ENCODE measurements around the gene STPG4.
"Not testable (repeated sequence)": the region's sequence is repeated elsewhere in the genome, so short reads cannot be mapped to it uniquely, and the experiment has no call there.

Gene STPG4

GRCh38 chr2:47126783-47127182 is 28.3 kb downstream of the STPG4 start:
- no peak for DNase-seq (ENCODE audit: low read depth)

- DNase-seq (ENCODE audit: low read depth), result not testable (repeated sequence)
Observed at GRCh38 chr2:47124740-47125139, 30.4 kb downstream of the STPG4 start.

- not testable (repeated sequence) for DNase-seq (ENCODE audit: low read depth)
Observed at GRCh38 chr2:47120424-47120823, 34.7 kb downstream of the STPG4 start.

- no peak for DNase-seq (ENCODE audit: low read depth)
Observed at GRCh38 chr2:47119001-47119400, 36.1 kb downstream of the STPG4 start.

- no peak for DNase-seq (ENCODE audit: low read depth)
Observed at GRCh38 chr2:47118581-47118980, 36.5 kb downstream of the STPG4 start.

- DNase-seq (ENCODE audit: low read depth), result no peak
Observed at GRCh38 chr2:47112665-47113435, 42.3 kb downstream of the STPG4 start.

- DNase-seq (ENCODE audit: low read depth), result no peak
Observed at GRCh38 chr2:47109680-47110079, 45.4 kb downstream of the STPG4 start.

- no peak for DNase-seq (ENCODE audit: low read depth)
Observed at GRCh38 chr2:47109007-47109375, 46.1 kb downstream of the STPG4 start.

- DNase-seq (ENCODE audit: low read depth), result not testable (repeated sequence)
Observed at GRCh38 chr2:47108267-47109006, 46.7 kb downstream of the STPG4 start.

GRCh38 chr2:47107201-47107600 is 47.9 kb downstream of the STPG4 start:
- not testable (repeated sequence) for DNase-seq (ENCODE audit: low read depth)

- not testable (repeated sequence) for DNase-seq (ENCODE audit: low read depth)
Observed at GRCh38 chr2:47106231-47106630, 48.9 kb downstream of the STPG4 start.

- DNase-seq (ENCODE audit: low read depth), result not testable (repeated sequence)
Observed at GRCh38 chr2:47099712-47100111, 55.4 kb downstream of the STPG4 start.

- no peak for DNase-seq (ENCODE audit: low read depth)
Observed at GRCh38 chr2:47098953-47099352, 56.2 kb downstream of the STPG4 start.

- DNase-seq (ENCODE audit: low read depth), result no peak
Observed at GRCh38 chr2:47097563-47097962, 57.5 kb downstream of the STPG4 start.

GRCh38 chr2:47096451-47096850 is 58.7 kb downstream of the STPG4 start:
- no peak for DNase-seq (ENCODE audit: low read depth)

GRCh38 chr2:47095349-47096020 is 59.6 kb downstream of the STPG4 start:
- DNase-seq (ENCODE audit: low read depth), result no peak

- DNase-seq (ENCODE audit: low read depth), result no peak
Observed at GRCh38 chr2:47094511-47095142, 60.5 kb downstream of the STPG4 start.

- no peak for DNase-seq (ENCODE audit: low read depth)
Observed at GRCh38 chr2:47093626-47094025, 61.5 kb downstream of the STPG4 start.

- DNase-seq (ENCODE audit: low read depth), result no peak
Observed at GRCh38 chr2:47092465-47092864, 62.6 kb downstream of the STPG4 start.

- DNase-seq (ENCODE audit: low read depth), result no peak
Observed at GRCh38 chr2:47091118-47091517, 64.0 kb downstream of the STPG4 start.

GRCh38 chr2:47089083-47089464 is 66.0 kb downstream of the STPG4 start:
- no peak for DNase-seq (ENCODE audit: low read depth)

- no peak for DNase-seq (ENCODE audit: low read depth)
Observed at GRCh38 chr2:47088371-47089082, 66.6 kb downstream of the STPG4 start.

Data from stimulated activated CD8-positive, alpha-beta memory T cell treated with anti-CD3 and anti-CD28 coated beads, Interleukin-15, amount 100 ng/mL, for 24 hours (primary cell).